Pancreas (tissue), 10 donors: ENCODE results near the gene TDRD7. TPM values are rescaled to one million over a fixed set of nuclear protein-coding genes. Genes with fewer than 3 reads are reported as not detected.

Experiments
- ATAC-seq, 4 donors: fragments of 200-7000 bp; cut with Tn5 transposase; one replicate each; pipeline versions ENCODE4 v1.8.0 to v1.9.1; 2020; ENCODE audit warnings: mild to moderate bottlenecking in 4 of 4, moderate library complexity in 4 of 4
- DNase-seq, 6 donors: peaks; one replicate each; pipeline ENCODE4 v3.0.0-alpha.2; 2020
- FAIRE-seq: peaks from 2 replicates; lab custom pipeline; 2012; peaks lifted over from hg19 to GRCh38; lab: Jason Lieb, UNC
- H3K27ac ChIP-seq, 4 donors: fragments of 200-600 bp; sonication (generic); 1 replicate in 3 of 4; 2 replicates in 1 of 4; pipeline versions ENCODE4 v1.5.0 to v1.8.0; 2020
- H3K27me3 ChIP-seq, 4 donors: fragments of 200-600 bp; one replicate each; pipeline ENCODE4 v1.8.0; 2021
- H3K36me3 ChIP-seq, 3 donors: fragments of 200-600 bp; sonication (generic) in 1 of 3; one replicate each; pipeline versions ENCODE4 v1.5.0 to v1.8.0; 2020 to 2021
- H3K4me1 ChIP-seq, 3 donors: fragments of 200-600 bp; one replicate each; pipeline ENCODE4 v1.8.0; 2021
- H3K4me3 ChIP-seq, 4 donors: fragments of 200-600 bp; sonication (generic) in 2 of 4; one replicate each; pipeline versions ENCODE4 v1.5.0 to v1.8.0; 2020 to 2021
- H3K9me3 ChIP-seq, 4 donors: fragments of 200-600 bp; one replicate each; pipeline ENCODE4 v1.8.0; 2021
- WGBS, 2 donors: extraction: QIAGEN DNeasy Blood & Tissue Kit; methylation state at CpG; one replicate each; pipeline ENCODE4 v1.1.7; 2013; 5-methylcytosine and 5-hydroxymethylcytosine counted together
- intact Hi-C, 3 donors: fragments of 100-400 bp; cut with DNase I; formaldehyde crosslinking; loops; one replicate each; pipeline versions ENCODE4 v1.11.1 to v1.14.2; 2022
- microRNA-seq, 2 donors: library from miRNA; unstranded; fragments of <30 nt; microRNA quantifications; one replicate each; pipeline versions ENCODE4 to v1.1.0, GENCODE V29; 2019 to 2020
- polyA plus RNA-seq, 2 donors: library from polyadenylated mRNA; stranded (reverse); fragments of 200-250 nt; gene quantifications; one replicate each; pipeline ENCODE4 v1.2.3, GENCODE V29; 2013
- total RNA-seq, 6 donors: library from RNA; stranded (reverse); fragmentation: NEBNext Ultra II Directional in 4 of 6; extraction: Animal tissue kit (Norgen Biotek cat#: 25700) in 4 of 6; gene quantifications; one replicate each; pipeline versions ENCODE4 v1.2.1 to v1.2.4, GENCODE V29; 2021 to 2023
- TF ChIP-seq, protein P1 (sequence below), 4 donors: fragments of 200-600 bp; sonication (generic) in 3 of 4; IDR thresholded peaks; one replicate each; pipeline versions ENCODE4 v1.5.0 to v1.8.0; 2021; ENCODE audit warnings: antibody characterized with exemption in 4 of 4
- donor health status: healthy with polysubstance abuse.
- donor health status: DM: no; HTN: no; CAD: no; lungs with moderate emphysema.
- donor health status: DM: no; HTN: no; CAD: no.
- donor health status: control.
- donor health status: control.
- donor health status: Bipolar disorder and iron deficiency.
- donor health status: DM: yes; HTN: yes; CAD: no.
- donor health status: DM: no; HTN: no; CAD: no.
- donor health status: DM: no; HTN: no; CAD: no.
- donor health status: DM: yes; HTN: yes; CAD: no.

Gene TDRD7
- total and polyA plus RNA-seq, 8 donors: 3.4 to 9.5 (median 4.7) TPM

DNA sequence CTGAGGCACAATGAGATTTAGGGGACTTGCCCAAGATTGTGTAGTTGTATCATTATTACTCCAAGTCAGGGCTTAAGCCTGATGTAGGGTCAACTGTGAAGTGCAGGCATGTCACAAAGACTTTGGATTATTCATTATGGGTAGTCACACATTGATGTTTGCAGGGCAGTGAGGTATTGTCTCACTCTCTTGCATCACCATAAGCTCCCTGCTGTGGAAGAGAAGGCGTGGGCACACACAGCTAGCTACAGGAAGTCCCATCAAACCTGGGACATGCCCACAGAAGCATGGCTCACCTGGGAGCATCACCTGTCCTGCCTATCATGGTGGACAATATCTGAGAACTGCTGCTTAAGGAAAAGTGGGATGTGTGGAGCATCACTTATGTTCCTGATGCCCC, 131.7 kb downstream of the TDRD7 start:
- TF ChIP-seq, protein P1, sequence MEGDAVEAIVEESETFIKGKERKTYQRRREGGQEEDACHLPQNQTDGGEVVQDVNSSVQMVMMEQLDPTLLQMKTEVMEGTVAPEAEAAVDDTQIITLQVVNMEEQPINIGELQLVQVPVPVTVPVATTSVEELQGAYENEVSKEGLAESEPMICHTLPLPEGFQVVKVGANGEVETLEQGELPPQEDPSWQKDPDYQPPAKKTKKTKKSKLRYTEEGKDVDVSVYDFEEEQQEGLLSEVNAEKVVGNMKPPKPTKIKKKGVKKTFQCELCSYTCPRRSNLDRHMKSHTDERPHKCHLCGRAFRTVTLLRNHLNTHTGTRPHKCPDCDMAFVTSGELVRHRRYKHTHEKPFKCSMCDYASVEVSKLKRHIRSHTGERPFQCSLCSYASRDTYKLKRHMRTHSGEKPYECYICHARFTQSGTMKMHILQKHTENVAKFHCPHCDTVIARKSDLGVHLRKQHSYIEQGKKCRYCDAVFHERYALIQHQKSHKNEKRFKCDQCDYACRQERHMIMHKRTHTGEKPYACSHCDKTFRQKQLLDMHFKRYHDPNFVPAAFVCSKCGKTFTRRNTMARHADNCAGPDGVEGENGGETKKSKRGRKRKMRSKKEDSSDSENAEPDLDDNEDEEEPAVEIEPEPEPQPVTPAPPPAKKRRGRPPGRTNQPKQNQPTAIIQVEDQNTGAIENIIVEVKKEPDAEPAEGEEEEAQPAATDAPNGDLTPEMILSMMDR (IDR thresholded peaks at IDR 0.05): no peak
- WGBS, 2 donors: 89 to 100% methylated on average over 1 of the region's 1 CpG
- intact Hi-C loops: loop anchor here in 1 of 3 donors (5.0 kb wide), 1 partner anchor 49 kb away; no protein-coding TSS in a partner anchor
- no peaks in the 10 kb centered on the region for H3K36me3 ChIP-seq
- H3K27me3 ChIP-seq: no peaks in the 10 kb centered on the region
- no peak overlapping the region for H3K4me3 ChIP-seq
- DNase-seq (no peak), ATAC-seq (no peak), FAIRE-seq (no peak)
- no peaks in the 10 kb centered on the region for H3K9me3 ChIP-seq
- peaks cover 3 to 9% (median 4%) of the 10 kb centered on the region in 3 donors for H3K4me1 ChIP-seq
- no peak overlapping the region for H3K27ac ChIP-seq

DNA sequence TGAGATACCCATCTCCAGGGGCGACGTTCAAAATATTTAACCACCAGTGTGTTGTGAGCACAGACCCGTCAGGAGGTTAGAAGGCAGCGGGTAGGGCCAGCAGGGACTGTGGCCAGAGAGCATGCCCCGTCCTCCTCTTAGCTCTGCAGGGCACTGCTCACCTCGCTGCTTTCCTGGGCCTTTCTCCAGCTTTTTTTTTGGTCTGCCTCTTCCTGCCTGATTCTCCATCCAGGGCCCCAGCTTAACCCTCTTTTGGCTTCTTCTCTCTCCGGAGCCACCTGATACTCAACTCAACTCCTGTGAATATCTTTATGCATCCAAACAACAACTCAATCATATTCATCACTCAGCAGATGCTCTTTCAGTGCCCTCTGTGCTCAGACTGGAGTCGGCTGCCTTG, 133.6 kb downstream of the TDRD7 start:
- DNase-seq: no peak

More for the DNA sequence above, 133.6 kb downstream of the TDRD7 start:
- Histone ChIP-seq H3K36me3 (no peaks in the 10 kb centered on the region), H3K9me3 (no peaks in the 10 kb centered on the region), H3K27ac (no peak overlapping the region), H3K4me1 (peaks cover 3 to 9% (median 4%) of the 10 kb centered on the region in 3 donors), H3K4me3 (no peak overlapping the region), H3K27me3 (no peaks in the 10 kb centered on the region)
- TF ChIP-seq, protein P1 (IDR thresholded peaks at IDR 0.05): no peak
- FAIRE-seq (no peak), ATAC-seq (no peak)
- 71 to 78% methylated on average over 8 of the region's 8 CpGs for WGBS, 2 donors
- intact Hi-C loops: no loop called here

Small RNA genes lying within 50 kb of the gene (microRNA-seq; reads per million reads assigned to microRNA genes)
- 0 reads per million in 2 donors for gene MIR1302-8

Other genes with a start within 250 kb of the TDRD7 start
- gene CCDC180, start 104.4 kb upstream of the TDRD7 start, total RNA-seq: 1 to 10 TPM; 2.0 to 4.3 (median 3.1) TPM
- gene CCDC180, start 104.4 kb upstream of the TDRD7 start, polyA plus RNA-seq: 1 to 10 TPM; 7.1 to 7.2 TPM
- gene TMOD1, start 89.6 kb downstream of the TDRD7 start, total RNA-seq: 10 to 100 TPM in 4 of 6 donors, 1 to 10 TPM in 2; 8.4 to 17.0 (median 11.7) TPM
- gene TMOD1, start 89.6 kb downstream of the TDRD7 start, polyA plus RNA-seq: 10 to 100 TPM; 12.2 to 28.7 TPM
- 10 to 100 TPM in 2 of 6 donors, 1 to 10 TPM in 4; 7.8 to 12.7 (median 9.2) TPM for gene TSTD2, start 221.3 kb downstream of the TDRD7 start, total RNA-seq
- gene TSTD2, start 221.3 kb downstream of the TDRD7 start, polyA plus RNA-seq: 10 to 100 TPM; 10.3 to 16.8 TPM
- 10 to 100 TPM; 10.7 to 17.4 (median 11.7) TPM for gene NCBP1, start 221.7 kb downstream of the TDRD7 start, total RNA-seq
- 1 to 10 TPM; 4.6 to 7.5 TPM for gene NCBP1, start 221.7 kb downstream of the TDRD7 start, polyA plus RNA-seq